ENCODE results near the gene OSBP2. TPM values are rescaled to one million over a fixed set of nuclear protein-coding genes. Genes with fewer than 3 reads are reported as not detected.

OSBP2 gene
- total and polyA plus RNA-seq, 4 donors: 1.1 to 12.3 (median 2.6) TPM

GRCh38 chr22:30860176-30861105 lies 165.8 kb downstream of the OSBP2 start:
- Histone ChIP-seq H3K4me3 (no peak overlapping the region), H3K9ac (ENCODE audit: insufficient read depth in 1 of 2, low read length in 2 of 2) (no peak overlapping the region), H3K36me3 (ENCODE audit: control insufficient read depth in 4 of 4, insufficient read depth in 4 of 4, low read length in 4 of 4) (no peaks in the 10 kb centered on the region), H3K27me3 (ENCODE audit: control insufficient read depth in 3 of 3, insufficient read depth in 3 of 3, low read length in 2 of 3) (no peaks in the 10 kb centered on the region), H3K9me3 (ENCODE audit: control insufficient read depth in 4 of 4, insufficient read depth in 3 of 4, low read length in 3 of 4) (no peaks in the 10 kb centered on the region), H3K4me1 (ENCODE audit: control insufficient read depth in 5 of 5, insufficient read depth in 5 of 5, low read length in 5 of 5) (peaks cover 0 to 22% (median 7%) of the 10 kb centered on the region in 5 donors), H3K27ac (ENCODE audit: low read depth in 1 of 2, low read length in 1 of 2) (no peak overlapping the region)
- ATAC-seq (ENCODE audit: insufficient read depth, low FRiP score) (no peak), DNase-seq (no peak)
- TF ChIP-seq CTCF (IDR thresholded peaks at IDR 0.05; ENCODE audit: control extremely low read depth, extremely low read depth): no peak
- 82 to 85% methylated on average over 12 of the region's 12 CpGs for WGBS, 2 donors

- Histone ChIP-seq H3K36me3 (ENCODE audit: control insufficient read depth in 4 of 4, insufficient read depth in 4 of 4, low read length in 4 of 4) (no peaks in the 10 kb centered on the region), H3K9me3 (ENCODE audit: control insufficient read depth in 4 of 4, insufficient read depth in 3 of 4, low read length in 3 of 4) (no peaks in the 10 kb centered on the region), H3K4me1 (ENCODE audit: control insufficient read depth in 5 of 5, insufficient read depth in 5 of 5, low read length in 5 of 5) (peaks cover 0 to 22% (median 7%) of the 10 kb centered on the region in 5 donors), H3K9ac (ENCODE audit: insufficient read depth in 1 of 2, low read length in 2 of 2) (no peak overlapping the region), H3K27me3 (ENCODE audit: control insufficient read depth in 3 of 3, insufficient read depth in 3 of 3, low read length in 2 of 3) (no peaks in the 10 kb centered on the region), H3K4me3 (no peak overlapping the region), H3K27ac (ENCODE audit: low read depth in 1 of 2, low read length in 1 of 2) (no peak overlapping the region)
- no peak for TF ChIP-seq CTCF (IDR thresholded peaks at IDR 0.05; ENCODE audit: control extremely low read depth, extremely low read depth)
- no peak for ATAC-seq (ENCODE audit: insufficient read depth, low FRiP score)
- 71 to 86% methylated on average over 9 of the region's 9 CpGs for WGBS, 2 donors
- no peak for DNase-seq
These were observed 166.5 kb downstream of the OSBP2 start for GRCh38 chr22:30861131-30861530.

- Histone ChIP-seq H3K4me3 (no peak overlapping the region), H3K27me3 (ENCODE audit: control insufficient read depth in 3 of 3, insufficient read depth in 3 of 3, low read length in 2 of 3) (no peaks in the 10 kb centered on the region), H3K36me3 (ENCODE audit: control insufficient read depth in 4 of 4, insufficient read depth in 4 of 4, low read length in 4 of 4) (no peaks in the 10 kb centered on the region), H3K9ac (ENCODE audit: insufficient read depth in 1 of 2, low read length in 2 of 2) (no peak overlapping the region), H3K27ac (ENCODE audit: low read depth in 1 of 2, low read length in 1 of 2) (no peak overlapping the region), H3K4me1 (ENCODE audit: control insufficient read depth in 5 of 5, insufficient read depth in 5 of 5, low read length in 5 of 5) (peaks cover 0 to 19% (median 6%) of the 10 kb centered on the region in 5 donors), H3K9me3 (ENCODE audit: control insufficient read depth in 4 of 4, insufficient read depth in 3 of 4, low read length in 3 of 4) (no peaks in the 10 kb centered on the region)
- DNase-seq (no peak), ATAC-seq (ENCODE audit: insufficient read depth, low FRiP score) (no peak)
- no peak for TF ChIP-seq CTCF (IDR thresholded peaks at IDR 0.05; ENCODE audit: control extremely low read depth, extremely low read depth)
- WGBS, 2 donors: 83 to 90% methylated on average over 16 of the region's 16 CpGs
These were observed 167.2 kb downstream of the OSBP2 start for GRCh38 chr22:30861688-30862552.

Measured in lung (tissue), 12 donors.